Mesendoderm (in vitro differentiated cells): ENCODE measurements around the gene FPGT.

ENCODE experiments used
- DNase-seq: peaks from one replicate; pipeline ENCODE4 v3.0.0; 2013
- H2AK5ac ChIP-seq: 2 replicates; pipeline ENCODE4 v1.6.1; 2013; ENCODE audit warnings: low read length, inconsistent platforms
- H2BK120ac ChIP-seq: 2 replicates; pipeline ENCODE4 v1.6.1; 2013; ENCODE audit warnings: low read depth, mild to moderate bottlenecking, low read length, moderate library complexity, mixed read lengths
- H2BK15ac ChIP-seq: replicated peaks from 2 replicates; pipeline ENCODE4 v1.6.1; 2013; ENCODE audit warnings: low read depth, mild to moderate bottlenecking, moderate library complexity
- H2BK5ac ChIP-seq: 2 replicates; pipeline ENCODE4 v1.6.1; 2013; ENCODE audit warnings: low read length, inconsistent platforms
- H3K18ac ChIP-seq: 2 replicates; pipeline ENCODE4 v1.6.1; 2013; ENCODE audit warnings: mild to moderate bottlenecking, low read length, mixed read lengths
- H3K23ac ChIP-seq: one replicate; pipeline ENCODE4 v1.6.1; 2013; ENCODE audit warnings: low read length
- H3K27ac ChIP-seq: 2 replicates; pipeline ENCODE4 v1.5.1; 2013; ENCODE audit warnings: low read depth, mild to moderate bottlenecking, inconsistent platforms, low read length, moderate library complexity
- H3K27me3 ChIP-seq: 2 replicates; pipeline ENCODE4 v1.6.1; 2013; ENCODE audit warnings: low read length, control low read depth, mild to moderate bottlenecking, inconsistent platforms; ENCODE audit not compliant: insufficient read depth, poor library complexity
- H3K36me3 ChIP-seq: 2 replicates; pipeline ENCODE4 v1.6.1; 2013; ENCODE audit warnings: low read length, inconsistent platforms; ENCODE audit not compliant: control insufficient read depth, insufficient read depth
- H3K4ac ChIP-seq: one replicate; pipeline ENCODE4 v1.6.1; 2013; ENCODE audit warnings: low read depth, mild to moderate bottlenecking, low read length, moderate library complexity
- H3K4me1 ChIP-seq: 2 replicates; pipeline ENCODE4 v1.6.1; 2013; ENCODE audit warnings: low read depth, low read length, inconsistent platforms; ENCODE audit not compliant: control insufficient read depth
- H3K4me2 ChIP-seq: 2 replicates; pipeline ENCODE4 v1.6.1; 2013; ENCODE audit warnings: low read length
- H3K4me3 ChIP-seq: 2 replicates; pipeline ENCODE4 v1.5.1; 2013; ENCODE audit warnings: mild to moderate bottlenecking, low read length
- H3K56ac ChIP-seq: one replicate; pipeline ENCODE4 v1.6.1; 2013; ENCODE audit warnings: low read length
- H3K79me1 ChIP-seq: 2 replicates; pipeline ENCODE4 v1.6.1; 2013; ENCODE audit warnings: low read length, inconsistent platforms
- H3K79me2 ChIP-seq: 2 replicates; pipeline ENCODE4 v1.6.1; 2013; ENCODE audit warnings: mild to moderate bottlenecking, low read length; ENCODE audit not compliant: control insufficient read depth, insufficient read depth
- H3K9ac ChIP-seq: 2 replicates; pipeline ENCODE4 v1.6.1; 2013; ENCODE audit warnings: low read length, inconsistent platforms
- H4K5ac ChIP-seq: one replicate; pipeline ENCODE4 v1.6.1; 2013; ENCODE audit warnings: low read length
- H4K8ac ChIP-seq: one replicate; pipeline ENCODE4 v1.6.1; 2013; ENCODE audit warnings: low read depth, mild to moderate bottlenecking, control low read depth, low read length, moderate library complexity
- WGBS: extraction: QIAGEN DNeasy Blood & Tissue Kit; methylation state at CpG from one replicate; pipeline ENCODE4 v1.1.7; 2013; ENCODE audit warnings: low lambda C conversion rate, missing lambda C conversion rate; ENCODE audit not compliant: insufficient coverage; ENCODE audit errors: extremely low coverage; 5-methylcytosine and 5-hydroxymethylcytosine counted together

FPGT gene

DNA sequence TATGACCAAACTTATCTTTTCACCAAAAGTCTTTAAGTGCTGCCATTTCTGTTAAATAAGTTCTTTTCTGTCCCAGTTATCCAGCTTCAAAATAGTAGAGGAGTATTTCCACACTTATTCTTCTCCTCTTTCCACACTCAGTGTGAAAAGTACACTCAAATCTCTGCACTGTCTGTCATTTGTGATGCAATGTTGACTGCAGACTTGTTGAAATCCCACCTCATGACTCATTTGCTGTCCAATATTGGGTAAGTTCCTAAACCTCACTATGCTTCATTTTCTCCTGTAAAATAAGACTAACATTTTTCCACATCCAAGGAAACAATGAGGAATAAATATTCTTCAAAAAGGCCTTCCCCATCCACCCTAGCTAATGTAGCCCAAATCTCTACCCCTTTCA is 17.6 kb upstream of the FPGT start:
- DNase-seq: no peak
- Histone ChIP-seq H2BK15ac (no peak overlapping the region), H3K4me2 (no peak overlapping the region), H3K23ac (no peak overlapping the region), H2BK5ac (no peak overlapping the region), H3K18ac (no peak overlapping the region), H3K9ac (no peak overlapping the region), H4K5ac (no peak overlapping the region), H3K4me3 (no peak overlapping the region), H3K4me1 (no peaks in the 10 kb centered on the region), H3K27me3 (no peaks in the 10 kb centered on the region), H4K8ac (no peak overlapping the region), H3K79me2 (no peaks in the 10 kb centered on the region), H3K56ac (no peak overlapping the region), H3K4ac (no peak overlapping the region), H2AK5ac (no peak overlapping the region), H2BK120ac (no peak overlapping the region), H3K36me3 (no peaks in the 10 kb centered on the region), H3K79me1 (no peaks in the 10 kb centered on the region), H3K27ac (no peak overlapping the region)

DNA sequence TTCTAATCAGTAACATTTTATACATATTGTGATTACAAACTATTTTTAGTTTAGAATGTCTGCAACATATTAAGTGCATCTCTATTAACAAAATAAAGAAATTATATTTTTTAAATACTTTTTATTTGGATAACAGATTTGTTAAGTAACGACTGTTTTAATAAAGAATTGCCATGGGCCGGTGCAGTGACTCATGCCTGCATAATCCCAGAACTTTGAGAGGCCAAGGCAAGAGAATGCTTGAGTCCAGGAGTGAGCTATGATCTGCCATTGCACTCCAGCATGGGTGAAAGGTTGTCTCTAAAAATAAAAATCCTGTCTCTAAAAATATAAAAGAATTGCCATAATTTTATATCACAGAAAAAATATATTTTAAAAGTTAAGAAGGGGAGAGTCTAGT is 4.1 kb upstream of the FPGT start:
- H3K27me3 ChIP-seq: no peaks in the 10 kb centered on the region
- H2AK5ac ChIP-seq: no peak overlapping the region
- no peak overlapping the region for H3K9ac ChIP-seq
- no peaks in the 10 kb centered on the region for H3K4me1 ChIP-seq
- no peak overlapping the region for H3K4me3 ChIP-seq
- no peak overlapping the region for H2BK120ac ChIP-seq
- H3K4ac ChIP-seq: no peak overlapping the region
- H3K23ac ChIP-seq: no peak overlapping the region
- no peak overlapping the region for H3K27ac ChIP-seq
- no peak overlapping the region for H3K56ac ChIP-seq
- no peak overlapping the region for H2BK15ac ChIP-seq
- H3K18ac ChIP-seq: no peak overlapping the region
- DNase-seq: no peak
- H3K79me1 ChIP-seq: no peaks in the 10 kb centered on the region
- no peak overlapping the region for H3K4me2 ChIP-seq
- no peak overlapping the region for H2BK5ac ChIP-seq
- no CpG with 5 or more reads among the region's 2 CpGs for WGBS
- no peaks in the 10 kb centered on the region for H3K36me3 ChIP-seq
- no peak overlapping the region for H4K8ac ChIP-seq
- H3K79me2 ChIP-seq: no peaks in the 10 kb centered on the region
- no peak overlapping the region for H4K5ac ChIP-seq

GRCh38 chr1:74195339-74195738 is 2.7 kb upstream of the FPGT start:
- DNase-seq: no peak
- H3K23ac ChIP-seq: no peak overlapping the region
- no peaks in the 10 kb centered on the region for H3K4me1 ChIP-seq
- H3K36me3 ChIP-seq: no peaks in the 10 kb centered on the region
- H3K56ac ChIP-seq: no peak overlapping the region
- H2AK5ac ChIP-seq: no peak overlapping the region
- H4K5ac ChIP-seq: no peak overlapping the region
- H3K4me2 ChIP-seq: no peak overlapping the region
- no peak overlapping the region for H2BK15ac ChIP-seq
- no peaks in the 10 kb centered on the region for H3K79me2 ChIP-seq
- H2BK5ac ChIP-seq: no peak overlapping the region
- no peak overlapping the region for H3K27ac ChIP-seq
- H3K79me1 ChIP-seq: no peaks in the 10 kb centered on the region
- no peak overlapping the region for H2BK120ac ChIP-seq
- H3K27me3 ChIP-seq: no peaks in the 10 kb centered on the region
- no peak overlapping the region for H4K8ac ChIP-seq
- no peak overlapping the region for H3K18ac ChIP-seq
- no peak overlapping the region for H3K4me3 ChIP-seq
- H3K4ac ChIP-seq: no peak overlapping the region
- H3K9ac ChIP-seq: no peak overlapping the region

DNA sequence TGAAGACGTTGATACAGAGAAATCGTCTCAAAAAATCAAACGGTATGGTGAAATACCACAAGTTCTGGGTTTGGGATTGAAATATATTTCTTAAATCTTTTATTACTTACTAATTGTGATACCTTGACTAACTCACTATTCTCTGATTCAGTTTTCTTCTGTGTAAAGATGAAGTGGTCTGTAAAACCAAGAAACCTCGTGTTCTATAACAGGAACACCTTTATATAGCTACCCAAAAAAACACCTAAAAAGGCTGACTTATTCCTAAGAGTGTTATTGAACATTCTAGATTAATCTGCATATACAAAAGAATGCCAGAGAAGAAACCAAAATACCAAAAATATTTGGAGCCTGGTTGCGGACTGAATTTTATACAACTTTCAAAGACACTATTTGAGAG is 787 bp upstream of the FPGT start:
- Histone ChIP-seq H3K4me2 (no peak overlapping the region), H3K9ac (no peak overlapping the region), H2BK120ac (no peak overlapping the region), H3K56ac (no peak overlapping the region), H3K36me3 (no peaks in the 10 kb centered on the region), H3K4me1 (no peaks in the 10 kb centered on the region), H2AK5ac (no peak overlapping the region), H3K18ac (no peak overlapping the region), H2BK5ac (no peak overlapping the region), H4K5ac (no peak overlapping the region), H4K8ac (peak overlapping the region; percentile 58), H3K4ac (no peak overlapping the region), H3K27ac (no peak overlapping the region), H3K4me3 (no peak overlapping the region), H3K79me1 (no peaks in the 10 kb centered on the region), H3K23ac (no peak overlapping the region), H2BK15ac (no peak overlapping the region), H3K27me3 (no peaks in the 10 kb centered on the region), H3K79me2 (no peaks in the 10 kb centered on the region)
- no peak for DNase-seq
- WGBS: no CpG with 5 or more reads among the region's 5 CpGs

GRCh38 chr1:74199504-74199903 is 1.5 kb downstream of the FPGT start:
- no peak overlapping the region for H2BK15ac ChIP-seq
- H3K79me1 ChIP-seq: no peaks in the 10 kb centered on the region
- no peaks in the 10 kb centered on the region for H3K27me3 ChIP-seq
- no peak overlapping the region for H4K5ac ChIP-seq
- no peak overlapping the region for H2BK5ac ChIP-seq
- H3K9ac ChIP-seq: no peak overlapping the region
- H4K8ac ChIP-seq: no peak overlapping the region
- H2AK5ac ChIP-seq: no peak overlapping the region
- H3K4me2 ChIP-seq: no peak overlapping the region
- H3K79me2 ChIP-seq: no peaks in the 10 kb centered on the region
- H3K27ac ChIP-seq: no peak overlapping the region
- H3K23ac ChIP-seq: no peak overlapping the region
- no peak overlapping the region for H3K18ac ChIP-seq
- H3K56ac ChIP-seq: no peak overlapping the region
- H3K36me3 ChIP-seq: no peaks in the 10 kb centered on the region
- WGBS: no CpG with 5 or more reads among the region's 5 CpGs
- H2BK120ac ChIP-seq: no peak overlapping the region
- no peaks in the 10 kb centered on the region for H3K4me1 ChIP-seq
- no peak overlapping the region for H3K4ac ChIP-seq
- H3K4me3 ChIP-seq: no peak overlapping the region
- DNase-seq: no peak

DNA sequence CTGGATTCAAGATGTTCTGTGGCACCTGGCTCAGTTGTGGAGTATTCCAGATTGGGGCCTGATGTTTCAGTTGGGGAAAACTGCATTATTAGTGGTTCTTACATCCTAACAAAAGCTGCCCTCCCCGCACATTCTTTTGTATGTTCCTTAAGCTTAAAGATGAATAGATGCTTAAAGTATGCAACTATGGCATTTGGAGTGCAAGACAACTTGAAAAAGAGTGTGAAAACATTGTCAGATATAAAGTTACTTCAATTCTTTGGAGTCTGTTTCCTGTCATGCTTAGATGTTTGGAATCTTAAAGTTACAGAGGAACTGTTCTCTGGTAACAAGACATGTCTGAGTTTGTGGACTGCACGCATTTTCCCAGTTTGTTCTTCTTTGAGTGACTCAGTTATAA is 7.2 kb downstream of the FPGT start:
- Histone ChIP-seq H3K27me3 (no peaks in the 10 kb centered on the region), H3K4ac (no peak overlapping the region), H3K79me1 (no peaks in the 10 kb centered on the region), H2BK120ac (no peak overlapping the region), H3K4me2 (no peak overlapping the region), H4K8ac (no peak overlapping the region), H3K79me2 (no peaks in the 10 kb centered on the region), H3K36me3 (no peaks in the 10 kb centered on the region), H3K4me3 (no peak overlapping the region), H4K5ac (no peak overlapping the region), H3K23ac (no peak overlapping the region), H2BK15ac (no peak overlapping the region), H3K27ac (no peak overlapping the region), H2AK5ac (no peak overlapping the region), H3K18ac (no peak overlapping the region), H3K9ac (no peak overlapping the region), H2BK5ac (no peak overlapping the region), H3K56ac (no peak overlapping the region), H3K4me1 (no peaks in the 10 kb centered on the region)
- no CpG with 5 or more reads among the region's 2 CpGs for WGBS
- no peak for DNase-seq
